Astrocyte (in vitro differentiated cells and primary cell): ENCODE measurements around the gene MYADML2.

Experiments
- CTCF ChIP-seq: IDR thresholded peaks from 2 replicates; pipeline ENCODE4 v1.5.1; 2011; ENCODE audit warnings: low read depth, mild to moderate bottlenecking, inconsistent platforms, low read length, moderate library complexity; ENCODE audit not compliant: insufficient read depth
- EZH2 ChIP-seq: IDR thresholded peaks from 2 replicates; pipeline ENCODE4 v1.6.1; 2012; ENCODE audit warnings: mild to moderate bottlenecking, low read length, inconsistent platforms; ENCODE audit not compliant: insufficient read depth

- TF ChIP-seq CTCF (no peak), EZH2 (no peak)
Observed at GRCh38 chr17:81976332-81977210, 29.5 kb upstream of the MYADML2 start.
